ENCODE measurements around the gene CDKL1. TPM values are rescaled to one million over a fixed set of nuclear protein-coding genes. Genes with fewer than 3 reads are reported as not detected.

The CDKL1 gene
- total and polyA plus RNA-seq, 2 donors (not counting 1 experiment from before 2014, with no cell fraction given) = 5.3 to 7.9 TPM

GRCh38 chr14:50311972-50312733 is 84.5 kb downstream of the CDKL1 start, which contains the start of the genes DMAC2L and L2HGDH:
Gene DMAC2L, plus strand, starts transcription at chr14:50312324. Its CDS starts 9,164 bp downstream, at chr14:50321488.
Gene L2HGDH, minus strand, starts transcription at chr14:50312229. Its CDS starts 79 bp downstream, at chr14:50312150.
- no peaks in the 10 kb centered on the region for H3K9me3 Mint-ChIP-seq (ENCODE audit: insufficient read depth)
- Histone ChIP-seq H4K20me1 (ENCODE audit: control insufficient read depth, insufficient read depth, low read length, poor library complexity, severe bottlenecking) (peaks cover 2% of the 10 kb centered on the region), H3K4me2 (replicated peaks; ENCODE audit: low read depth, low read length, poor library complexity, severe bottlenecking) (peak within 1 kb of the TSS; percentile 85), H3K36me3 (replicated peaks in 1 of 2; ENCODE audit: control extremely low read depth in 1 of 2, control insufficient read depth in 1 of 2, extremely low read depth in 1 of 2, insufficient read depth in 2 of 2, low read length in 1 of 2) (no peaks in the 10 kb centered on the region), H2AFZ (ENCODE audit: insufficient read depth, low read depth, low read length, poor library complexity, severe bottlenecking) (peak within 1 kb of the TSS; percentile 93), H3K9ac (ENCODE audit: low read length) (peak within 1 kb of the TSS; percentile 76), H3K27ac (ENCODE audit: low read length in 2 of 2) (peak within 1 kb of the TSS; percentile 86), H3K4me3 (ENCODE audit: control extremely low read depth in 1 of 5, extremely low read depth in 1 of 5, insufficient read depth in 1 of 5, low read depth in 2 of 5, low read length in 4 of 5) (peak within 1 kb of the TSS; percentile 73 to 81 (median 79)), H3K27me3 (replicated peaks in 1 of 4; ENCODE audit: control extremely low read depth in 1 of 4, control insufficient read depth in 3 of 4, insufficient read depth in 4 of 4, low read length in 3 of 4) (no peaks in the 10 kb centered on the region), H3K4me1 (ENCODE audit: control insufficient read depth in 2 of 2, insufficient read depth in 2 of 2, low read length in 2 of 2) (peaks cover 13 to 16% of the 10 kb centered on the region in 2 donors), H3K9me3 (ENCODE audit: control extremely low read depth in 1 of 3, control insufficient read depth in 2 of 3, insufficient read depth in 1 of 3, low read length in 2 of 3) (no peaks in the 10 kb centered on the region), H3K79me2 (ENCODE audit: control insufficient read depth, insufficient read depth, low read length) (peaks cover 62% of the 10 kb centered on the region)
- DNase-seq = peak; percentile 95
- peak within 1 kb of the TSS; percentile 98 for H3K27ac Mint-ChIP-seq
- H3K4me3 Mint-ChIP-seq = peak within 1 kb of the TSS; percentile 97
- ChIA-PET CTCF (interaction anchor here (0.5 to 2.9 kb wide), 10 partner anchors 8 to 459 kb away, joined by 3 to 27 read pairs (median 4); partner anchors contain the start of genes MAP4K5 and NEMF), POLR2A (interaction anchor here (0.6 to 1.8 kb wide), 8 partner anchors 30 to 460 kb away, joined by 3 to 8 read pairs (median 4); partner anchors contain the start of genes NEMF, SOS2 and VCPKMT)
- no peak for TF ChIP-seq EZH2 (IDR thresholded peaks at IDR 0.05; ENCODE audit: borderline replicate concordance, insufficient read depth, low read depth, low read length, poor library complexity, severe bottlenecking)
- peak; percentile 42 for TF ChIP-seq CTCF (IDR thresholded peaks at IDR 0.05)
- ATAC-seq (ENCODE audit: low read depth) = peak; percentile 93
- WGBS (ENCODE audit: insufficient coverage) = under 1% methylated on average over 79 of the region's 83 CpGs
- peaks cover 36% of the 10 kb centered on the region for H3K4me1 Mint-ChIP-seq
- intact Hi-C loops (cut with micrococcal nuclease) = loop anchor here (1.0 to 10.0 kb wide), 13 partner anchors 9 to 1675 kb away; partner anchors contain the start of genes KLHDC2, MAP4K5, MGAT2 and POLE2
- H3K27me3 Mint-ChIP-seq = no peaks in the 10 kb centered on the region
